ENCODE data around the gene PPP2R3A.

GRCh38 chr3:135924506-135924905, 41.0 kb upstream of the PPP2R3A start:
- TF ChIP-seq, protein P1, sequence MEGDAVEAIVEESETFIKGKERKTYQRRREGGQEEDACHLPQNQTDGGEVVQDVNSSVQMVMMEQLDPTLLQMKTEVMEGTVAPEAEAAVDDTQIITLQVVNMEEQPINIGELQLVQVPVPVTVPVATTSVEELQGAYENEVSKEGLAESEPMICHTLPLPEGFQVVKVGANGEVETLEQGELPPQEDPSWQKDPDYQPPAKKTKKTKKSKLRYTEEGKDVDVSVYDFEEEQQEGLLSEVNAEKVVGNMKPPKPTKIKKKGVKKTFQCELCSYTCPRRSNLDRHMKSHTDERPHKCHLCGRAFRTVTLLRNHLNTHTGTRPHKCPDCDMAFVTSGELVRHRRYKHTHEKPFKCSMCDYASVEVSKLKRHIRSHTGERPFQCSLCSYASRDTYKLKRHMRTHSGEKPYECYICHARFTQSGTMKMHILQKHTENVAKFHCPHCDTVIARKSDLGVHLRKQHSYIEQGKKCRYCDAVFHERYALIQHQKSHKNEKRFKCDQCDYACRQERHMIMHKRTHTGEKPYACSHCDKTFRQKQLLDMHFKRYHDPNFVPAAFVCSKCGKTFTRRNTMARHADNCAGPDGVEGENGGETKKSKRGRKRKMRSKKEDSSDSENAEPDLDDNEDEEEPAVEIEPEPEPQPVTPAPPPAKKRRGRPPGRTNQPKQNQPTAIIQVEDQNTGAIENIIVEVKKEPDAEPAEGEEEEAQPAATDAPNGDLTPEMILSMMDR (optimal IDR thresholded peaks at IDR 0.05 in 1 of 3, IDR thresholded peaks at IDR 0.05 in 1 of 3, conservative IDR thresholded peaks at IDR 0.05 in 1 of 3; ENCODE audit: extremely low read depth in 1 of 3, insufficient read depth in 2 of 3, low read length in 3 of 3), result no peak
- TF ChIP-seq EZH2 (IDR thresholded peaks at IDR 0.05; ENCODE audit: low read length), result no peak
